ENCODE measurements around the gene RBM4B.

RBM4B gene

DNA sequence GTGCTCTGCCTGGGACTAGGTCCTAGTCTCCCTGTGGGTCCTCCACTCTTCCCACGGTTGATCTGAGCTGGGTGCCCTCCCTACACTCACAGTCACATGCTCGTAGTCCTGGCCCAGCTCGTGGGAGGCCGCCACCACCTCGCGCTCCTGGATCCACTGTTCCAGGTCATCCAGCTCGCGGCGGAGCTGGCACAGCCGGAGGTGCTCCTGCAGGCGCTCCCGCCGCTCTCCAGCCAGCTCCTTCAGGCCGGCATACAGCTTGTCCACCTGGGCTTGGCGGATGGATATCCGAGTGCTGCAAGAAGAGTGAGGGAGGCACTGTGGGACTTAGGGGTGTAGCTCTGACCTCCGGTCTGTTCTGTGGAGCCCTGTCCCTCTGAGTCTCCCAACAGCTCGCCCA lies 14.8 kb upstream of the RBM4B start:
- TF ChIP-seq, protein P1, sequence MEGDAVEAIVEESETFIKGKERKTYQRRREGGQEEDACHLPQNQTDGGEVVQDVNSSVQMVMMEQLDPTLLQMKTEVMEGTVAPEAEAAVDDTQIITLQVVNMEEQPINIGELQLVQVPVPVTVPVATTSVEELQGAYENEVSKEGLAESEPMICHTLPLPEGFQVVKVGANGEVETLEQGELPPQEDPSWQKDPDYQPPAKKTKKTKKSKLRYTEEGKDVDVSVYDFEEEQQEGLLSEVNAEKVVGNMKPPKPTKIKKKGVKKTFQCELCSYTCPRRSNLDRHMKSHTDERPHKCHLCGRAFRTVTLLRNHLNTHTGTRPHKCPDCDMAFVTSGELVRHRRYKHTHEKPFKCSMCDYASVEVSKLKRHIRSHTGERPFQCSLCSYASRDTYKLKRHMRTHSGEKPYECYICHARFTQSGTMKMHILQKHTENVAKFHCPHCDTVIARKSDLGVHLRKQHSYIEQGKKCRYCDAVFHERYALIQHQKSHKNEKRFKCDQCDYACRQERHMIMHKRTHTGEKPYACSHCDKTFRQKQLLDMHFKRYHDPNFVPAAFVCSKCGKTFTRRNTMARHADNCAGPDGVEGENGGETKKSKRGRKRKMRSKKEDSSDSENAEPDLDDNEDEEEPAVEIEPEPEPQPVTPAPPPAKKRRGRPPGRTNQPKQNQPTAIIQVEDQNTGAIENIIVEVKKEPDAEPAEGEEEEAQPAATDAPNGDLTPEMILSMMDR (IDR thresholded peaks at IDR 0.05; ENCODE audit: insufficient read depth, low read depth, low read length, missing control alignments), result no peak
- DNase-seq (ENCODE audit: low read depth), result no peak
- no peak overlapping the region for H3K4me3 ChIP-seq (ENCODE audit: low read length)

DNA sequence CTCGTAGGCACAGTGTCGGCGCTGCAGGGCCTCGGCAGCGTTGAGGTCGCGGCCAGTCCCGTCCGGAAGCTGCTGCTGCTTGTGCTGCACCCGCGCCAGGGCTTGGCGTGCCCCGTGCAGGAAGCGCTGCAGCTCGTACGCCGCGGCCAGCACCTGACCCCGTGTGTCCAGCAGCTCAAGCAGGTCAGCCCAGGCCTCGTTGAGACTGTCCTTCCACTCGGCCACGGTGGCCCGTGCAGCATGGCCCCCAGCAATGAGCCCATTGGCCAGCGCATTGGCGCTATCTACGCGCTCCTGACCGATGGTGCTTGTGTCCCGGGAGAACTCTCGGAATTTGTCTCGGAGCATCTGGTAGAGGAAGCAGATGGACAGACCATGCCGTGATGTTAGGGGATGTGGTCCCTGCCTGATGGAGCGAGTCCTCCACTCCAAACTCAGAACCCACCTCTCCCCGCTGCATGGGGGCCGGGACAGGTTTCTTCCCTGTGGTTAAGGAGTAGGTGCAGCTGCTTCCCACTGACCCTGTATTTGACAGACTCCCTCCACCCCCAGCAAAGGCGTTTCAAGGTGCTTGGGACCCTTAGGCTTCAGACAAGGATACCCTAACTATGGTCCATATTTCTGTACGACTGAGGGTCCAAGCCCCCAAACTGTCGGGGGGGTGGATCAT lies 13.8 kb upstream of the RBM4B start:
- TF ChIP-seq, protein P1 (IDR thresholded peaks at IDR 0.05; ENCODE audit: insufficient read depth, low read depth, low read length, missing control alignments), result no peak
- H3K4me3 ChIP-seq (ENCODE audit: low read length), result no peak overlapping the region
- no peak for DNase-seq (ENCODE audit: low read depth)

DNA sequence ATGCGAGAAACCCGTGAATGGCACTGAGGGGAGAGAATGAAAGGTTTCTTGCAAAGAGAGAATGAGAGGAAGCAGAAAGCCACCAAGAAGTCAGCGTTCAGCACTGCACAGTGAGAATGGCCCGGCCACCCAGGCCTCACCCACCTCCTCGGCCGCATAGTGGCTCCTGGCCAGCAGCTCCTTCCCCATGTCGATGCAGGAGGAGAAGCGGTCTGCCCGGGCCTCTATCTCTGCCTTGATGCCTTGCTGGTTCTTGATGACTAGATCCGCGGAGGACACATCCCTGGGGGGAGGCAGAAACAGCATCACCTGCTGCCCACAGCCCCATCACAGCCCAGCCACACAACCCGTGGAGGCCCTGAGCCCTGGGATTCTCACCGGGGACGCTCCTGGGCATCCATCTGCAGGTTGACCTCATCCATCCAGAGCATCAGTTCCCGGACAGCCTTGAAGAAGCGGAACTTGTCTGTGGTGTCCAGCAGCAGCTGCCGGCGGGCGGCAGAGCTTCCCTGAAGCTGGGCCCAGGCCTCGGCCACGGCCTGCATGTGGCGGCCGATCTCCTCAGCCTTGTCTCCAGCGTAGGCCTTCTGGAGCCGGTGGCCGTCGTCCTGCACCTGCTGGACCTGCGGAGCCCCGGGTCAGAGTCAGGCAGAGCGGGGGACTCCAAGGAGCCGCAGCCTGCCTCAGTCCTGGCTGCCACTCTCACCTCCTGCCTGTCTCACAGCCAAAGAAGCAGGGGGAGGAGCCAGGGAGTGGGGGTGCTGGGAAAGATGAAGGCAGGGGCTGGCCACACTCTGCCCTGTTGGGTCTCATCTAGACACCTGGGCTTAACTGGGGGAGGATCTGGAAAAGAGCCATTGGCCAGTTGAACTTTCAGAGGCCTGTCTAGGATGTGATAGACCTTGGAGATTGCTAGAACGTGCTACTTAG lies 12.2 kb upstream of the RBM4B start:
- H3K4me3 ChIP-seq (ENCODE audit: low read length), result no peak overlapping the region
- no peak for DNase-seq (ENCODE audit: low read depth)
- TF ChIP-seq, protein P1 (IDR thresholded peaks at IDR 0.05; ENCODE audit: insufficient read depth, low read depth, low read length, missing control alignments), result no peak

DNA sequence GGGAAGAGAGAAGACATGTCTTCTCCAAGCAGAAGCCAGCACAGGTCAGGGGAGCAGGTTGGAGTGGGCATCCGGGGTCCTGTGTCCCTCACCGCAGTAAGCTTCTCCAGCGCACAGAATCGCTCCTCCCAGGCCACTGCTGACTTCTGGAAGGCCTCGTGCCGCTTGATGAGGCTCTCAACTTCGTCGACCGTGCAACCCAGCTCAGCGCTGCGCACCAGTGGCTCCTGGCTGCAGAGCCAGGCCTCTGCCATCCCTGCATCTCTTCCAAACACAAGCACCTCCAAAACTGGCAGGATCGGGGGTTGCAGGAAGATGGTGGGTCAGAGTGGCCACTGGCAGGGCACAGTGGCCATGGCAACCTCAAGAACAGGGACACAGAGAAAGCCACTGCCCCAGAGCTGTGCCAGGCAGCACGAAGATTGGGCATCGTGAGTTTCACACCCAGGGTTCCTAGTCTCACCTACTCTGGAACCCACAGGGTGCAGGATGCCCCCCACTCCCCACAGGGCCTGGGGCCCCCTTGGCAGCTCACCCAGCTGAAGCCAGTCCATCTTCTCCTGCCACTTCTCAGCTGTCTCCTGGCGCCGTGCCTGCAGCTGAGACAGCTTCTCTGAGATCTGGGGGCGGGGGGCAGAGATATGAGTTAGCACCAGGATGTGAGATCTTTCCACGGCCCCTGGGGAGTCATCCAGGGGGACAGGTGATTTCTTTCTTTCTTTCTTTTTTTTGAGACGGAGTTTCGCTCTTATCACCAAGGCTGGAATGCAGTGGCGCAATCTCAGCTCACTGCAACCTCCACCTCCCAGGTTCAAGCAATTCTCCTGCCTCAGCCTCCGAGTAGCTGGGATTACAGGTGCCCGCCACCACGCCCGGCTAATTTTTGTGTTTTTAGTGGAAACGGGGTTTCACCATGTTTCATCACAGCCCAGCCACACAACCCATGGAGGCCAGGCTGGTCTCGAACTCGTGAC lies 11.2 kb upstream of the RBM4B start:
- H3K4me3 ChIP-seq (ENCODE audit: low read length), result no peak overlapping the region
- TF ChIP-seq, protein P1 (IDR thresholded peaks at IDR 0.05; ENCODE audit: insufficient read depth, low read depth, low read length, missing control alignments), result no peak
- no peak for DNase-seq (ENCODE audit: low read depth)

DNA sequence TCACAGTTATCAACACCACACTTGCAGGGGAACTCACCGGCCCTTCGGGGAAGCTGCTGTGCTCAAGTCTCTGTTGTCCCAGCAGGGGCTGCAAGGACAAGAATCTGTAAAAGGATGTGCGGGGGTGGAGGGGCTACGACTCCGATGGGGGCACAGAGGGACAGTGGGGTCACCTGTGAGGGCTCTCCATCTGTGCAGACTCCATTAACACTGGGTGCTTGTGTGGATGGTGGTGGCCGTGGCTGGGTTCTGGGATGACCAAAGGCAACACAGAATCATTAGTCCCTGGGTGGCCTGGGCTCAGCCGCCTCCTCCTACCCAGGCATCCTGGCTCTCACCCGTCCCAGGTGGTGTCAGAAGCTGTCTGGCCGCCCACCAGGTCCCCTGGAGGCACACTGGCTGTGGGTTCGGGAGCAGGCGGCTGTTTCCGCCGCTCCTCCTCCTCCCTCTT lies 10.2 kb upstream of the RBM4B start:
- no peak overlapping the region for H3K4me3 ChIP-seq (ENCODE audit: low read length)
- TF ChIP-seq, protein P1 (IDR thresholded peaks at IDR 0.05; ENCODE audit: insufficient read depth, low read depth, low read length, missing control alignments), result no peak
- no peak for DNase-seq (ENCODE audit: low read depth)

Measured in epithelial cell of esophagus (primary cell).